Ishikawa (cell line): ENCODE measurements around the gene ZBTB16.

Experiments used
- CEBPB ChIP-seq: IDR thresholded peaks from 2 replicates; pipeline ENCODE4 v1.6.1; 2012
- CREB1 ChIP-seq: IDR thresholded peaks from 2 replicates; pipeline ENCODE4 v1.6.1; 2012; ENCODE audit warnings: low read depth
- EGR1 ChIP-seq: IDR thresholded peaks from 2 replicates; pipeline ENCODE4 v1.6.1; 2012
- EP300 ChIP-seq: IDR thresholded peaks from 2 replicates; pipeline ENCODE4 v1.6.1; 2012; ENCODE audit warnings: borderline replicate concordance
- FOXM1 ChIP-seq: IDR thresholded peaks from 2 replicates; pipeline ENCODE4 v1.6.1; 2012; ENCODE audit warnings: low read depth, borderline replicate concordance
- MAX ChIP-seq: IDR thresholded peaks from 2 replicates; pipeline ENCODE4 v1.6.1; 2012
- REST ChIP-seq: IDR thresholded peaks from 2 replicates; pipeline ENCODE4 v1.6.1; 2012; ENCODE audit warnings: low read depth, mild to moderate bottlenecking
- TEAD4 ChIP-seq: IDR thresholded peaks from 2 replicates; pipeline ENCODE4 v1.6.1; 2012
- YY1 ChIP-seq: IDR thresholded peaks from 2 replicates; pipeline ENCODE4 v1.6.1; 2012; ENCODE audit warnings: low read depth

- TF ChIP-seq REST = no peak
- TF ChIP-seq EP300 = no peak
- no peak for TF ChIP-seq CREB1
- TF ChIP-seq TEAD4 = no peak
- TF ChIP-seq MAX = no peak
- no peak for TF ChIP-seq CEBPB
- TF ChIP-seq YY1 = no peak
- TF ChIP-seq EGR1 = no peak
- TF ChIP-seq FOXM1 = no peak
These were observed 43.7 kb downstream of the ZBTB16 start for GRCh38 chr11:114102993-114103896.
